Measurements from ENCODE around the gene CAPS.

Gene CAPS

DNA sequence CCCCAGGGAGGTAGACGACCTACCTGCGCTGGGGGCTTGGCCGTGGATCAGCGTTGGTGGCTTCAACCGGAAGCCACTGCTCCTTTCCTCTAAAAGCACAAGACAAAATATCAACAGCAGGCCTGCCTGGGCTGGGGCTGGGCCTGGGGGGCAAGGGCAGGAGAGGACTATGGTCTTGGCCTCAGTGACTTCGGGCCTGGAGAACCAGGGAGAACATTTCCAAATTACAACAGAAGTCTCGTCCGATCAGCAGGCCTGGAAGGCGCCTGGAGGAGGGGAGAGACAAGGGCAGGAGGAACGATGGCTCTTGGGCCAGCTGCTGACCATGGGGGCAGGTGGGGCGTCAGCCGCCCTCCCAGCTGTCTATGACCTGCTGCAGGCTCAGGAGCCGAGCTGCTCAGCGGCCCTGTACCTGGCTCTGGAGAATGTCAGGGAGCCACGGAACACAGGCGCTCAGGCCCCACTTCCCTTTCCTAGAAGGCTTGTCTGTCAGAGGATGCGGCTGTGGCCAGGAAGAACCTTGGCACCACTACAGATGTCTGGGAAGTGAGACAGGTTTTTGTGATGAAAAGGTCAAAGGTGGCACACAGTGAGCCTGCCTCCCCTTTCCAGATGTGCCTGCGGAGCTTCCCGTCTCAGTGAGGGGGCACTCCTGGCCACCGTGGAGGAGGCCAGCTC lies 19.5 kb downstream of the CAPS start:
- ATAC-seq, result no peak
- TF ChIP-seq PPARA (CRISPR knock-in tag; IDR thresholded peaks at IDR 0.05; ENCODE audit: borderline replicate concordance) (no peak), ZNF565 (CRISPR knock-in tag; conservative IDR thresholded peaks at IDR 0.05; ENCODE audit: low read depth) (no peak), ZFP30 (CRISPR knock-in tag; IDR thresholded peaks at IDR 0.05) (no peak), ZNF70 (CRISPR knock-in tag; IDR thresholded peaks at IDR 0.05) (no peak), ZNF8 (CRISPR knock-in tag; IDR thresholded peaks at IDR 0.05) (no peak), ARNTL (CRISPR knock-in tag; IDR thresholded peaks at IDR 0.05; ENCODE audit: borderline replicate concordance, low read depth) (no peak), SNAI2 (CRISPR knock-in tag; IDR thresholded peaks at IDR 0.05) (no peak), ZC3H10 (CRISPR knock-in tag; IDR thresholded peaks at IDR 0.05) (no peak), ESRRG (CRISPR knock-in tag; IDR thresholded peaks at IDR 0.05) (no peak)
- TF ChIP-seq, protein P1, sequence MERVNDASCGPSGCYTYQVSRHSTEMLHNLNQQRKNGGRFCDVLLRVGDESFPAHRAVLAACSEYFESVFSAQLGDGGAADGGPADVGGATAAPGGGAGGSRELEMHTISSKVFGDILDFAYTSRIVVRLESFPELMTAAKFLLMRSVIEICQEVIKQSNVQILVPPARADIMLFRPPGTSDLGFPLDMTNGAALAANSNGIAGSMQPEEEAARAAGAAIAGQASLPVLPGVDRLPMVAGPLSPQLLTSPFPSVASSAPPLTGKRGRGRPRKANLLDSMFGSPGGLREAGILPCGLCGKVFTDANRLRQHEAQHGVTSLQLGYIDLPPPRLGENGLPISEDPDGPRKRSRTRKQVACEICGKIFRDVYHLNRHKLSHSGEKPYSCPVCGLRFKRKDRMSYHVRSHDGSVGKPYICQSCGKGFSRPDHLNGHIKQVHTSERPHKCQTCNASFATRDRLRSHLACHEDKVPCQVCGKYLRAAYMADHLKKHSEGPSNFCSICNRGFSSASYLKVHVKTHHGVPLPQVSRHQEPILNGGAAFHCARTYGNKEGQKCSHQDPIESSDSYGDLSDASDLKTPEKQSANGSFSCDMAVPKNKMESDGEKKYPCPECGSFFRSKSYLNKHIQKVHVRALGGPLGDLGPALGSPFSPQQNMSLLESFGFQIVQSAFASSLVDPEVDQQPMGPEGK (CRISPR knock-in tag; IDR thresholded peaks at IDR 0.05; ENCODE audit: borderline replicate concordance), result no peak
- TF ChIP-seq, protein P2, sequence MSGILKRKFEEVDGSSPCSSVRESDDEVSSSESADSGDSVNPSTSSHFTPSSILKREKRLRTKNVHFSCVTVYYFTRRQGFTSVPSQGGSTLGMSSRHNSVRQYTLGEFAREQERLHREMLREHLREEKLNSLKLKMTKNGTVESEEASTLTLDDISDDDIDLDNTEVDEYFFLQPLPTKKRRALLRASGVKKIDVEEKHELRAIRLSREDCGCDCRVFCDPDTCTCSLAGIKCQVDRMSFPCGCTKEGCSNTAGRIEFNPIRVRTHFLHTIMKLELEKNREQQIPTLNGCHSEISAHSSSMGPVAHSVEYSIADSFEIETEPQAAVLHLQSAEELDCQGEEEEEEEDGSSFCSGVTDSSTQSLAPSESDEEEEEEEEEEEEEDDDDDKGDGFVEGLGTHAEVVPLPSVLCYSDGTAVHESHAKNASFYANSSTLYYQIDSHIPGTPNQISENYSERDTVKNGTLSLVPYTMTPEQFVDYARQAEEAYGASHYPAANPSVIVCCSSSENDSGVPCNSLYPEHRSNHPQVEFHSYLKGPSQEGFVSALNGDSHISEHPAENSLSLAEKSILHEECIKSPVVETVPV (CRISPR knock-in tag; IDR thresholded peaks at IDR 0.05), result no peak

GRCh38 chr19:5934069-5934401 lies 20.0 kb downstream of the CAPS start:
- ATAC-seq, result no peak
- no peak for TF ChIP-seq CSDC2 (CRISPR knock-in tag; IDR thresholded peaks at IDR 0.05)
- peak; percentile 54; the same call in 1 of the 2 replicates for TF ChIP-seq ZFP3 (CRISPR knock-in tag; IDR thresholded peaks at IDR 0.05)

DNA sequence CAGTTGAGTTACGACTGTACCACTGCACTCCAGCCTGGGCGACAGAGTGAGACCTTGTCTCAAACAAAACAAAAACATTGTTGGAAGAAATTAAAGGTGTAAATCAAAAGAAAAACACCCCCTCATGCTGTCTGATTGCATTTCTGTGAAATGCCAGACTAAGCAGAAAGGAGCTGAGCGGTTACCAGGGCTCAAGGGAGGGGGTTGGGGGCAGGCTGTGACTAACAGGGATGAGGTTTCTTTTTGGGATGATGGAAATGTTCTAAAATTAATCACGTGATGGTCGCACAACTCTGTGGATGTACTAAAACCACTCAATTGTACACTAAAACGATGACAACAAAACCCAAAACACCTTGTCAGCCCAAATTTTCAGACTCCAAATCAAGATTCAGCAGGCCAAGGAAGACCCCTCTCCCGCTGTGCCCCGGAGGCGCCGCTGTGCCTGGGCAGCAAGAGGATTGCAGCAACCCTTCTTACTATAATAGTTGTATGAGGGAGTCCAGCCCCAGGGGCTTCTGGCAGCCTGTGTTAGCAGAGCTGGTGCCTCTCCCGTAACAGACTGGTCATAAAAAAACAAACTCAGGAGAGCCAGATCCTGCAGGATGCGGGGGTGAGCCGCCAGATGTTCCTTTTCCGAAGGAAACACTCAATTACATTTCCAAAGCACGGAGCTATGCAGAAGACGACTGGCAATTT lies 20.9 kb downstream of the CAPS start:
- TF ChIP-seq TSHZ2 (CRISPR knock-in tag; IDR thresholded peaks at IDR 0.05) (no peak), TCF4 (CRISPR knock-in tag; IDR thresholded peaks at IDR 0.05; ENCODE audit: borderline replicate concordance) (peak; percentile 87; the same call in 1 of the 2 replicates)
- TF ChIP-seq, protein P1 (CRISPR knock-in tag; IDR thresholded peaks at IDR 0.05; ENCODE audit: borderline replicate concordance), result no peak
- ATAC-seq, result peak; percentile 60

GRCh38 chr19:5935473-5936291 lies 21.6 kb downstream of the CAPS start:
- peak; percentile 47 for ATAC-seq
- TF ChIP-seq, protein P3, sequence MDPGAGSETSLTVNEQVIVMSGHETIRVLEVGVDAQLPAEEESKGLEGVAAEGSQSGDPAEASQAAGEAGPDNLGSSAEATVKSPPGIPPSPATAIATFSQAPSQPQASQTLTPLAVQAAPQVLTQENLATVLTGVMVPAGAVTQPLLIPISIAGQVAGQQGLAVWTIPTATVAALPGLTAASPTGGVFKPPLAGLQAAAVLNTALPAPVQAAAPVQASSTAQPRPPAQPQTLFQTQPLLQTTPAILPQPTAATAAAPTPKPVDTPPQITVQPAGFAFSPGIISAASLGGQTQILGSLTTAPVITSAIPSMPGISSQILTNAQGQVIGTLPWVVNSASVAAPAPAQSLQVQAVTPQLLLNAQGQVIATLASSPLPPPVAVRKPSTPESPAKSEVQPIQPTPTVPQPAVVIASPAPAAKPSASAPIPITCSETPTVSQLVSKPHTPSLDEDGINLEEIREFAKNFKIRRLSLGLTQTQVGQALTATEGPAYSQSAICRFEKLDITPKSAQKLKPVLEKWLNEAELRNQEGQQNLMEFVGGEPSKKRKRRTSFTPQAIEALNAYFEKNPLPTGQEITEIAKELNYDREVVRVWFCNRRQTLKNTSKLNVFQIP (CRISPR knock-in tag; IDR thresholded peaks at IDR 0.05; ENCODE audit: borderline replicate concordance, low read depth), result no peak
- TF ChIP-seq ZNF8 (CRISPR knock-in tag; IDR thresholded peaks at IDR 0.05) (no peak), ZC3H10 (CRISPR knock-in tag; IDR thresholded peaks at IDR 0.05) (no peak), BACH2 (CRISPR knock-in tag; IDR thresholded peaks at IDR 0.05; ENCODE audit: borderline replicate concordance) (no peak), SNAI2 (CRISPR knock-in tag; IDR thresholded peaks at IDR 0.05) (no peak), ZFP30 (CRISPR knock-in tag; IDR thresholded peaks at IDR 0.05) (no peak), TCF4 (CRISPR knock-in tag; IDR thresholded peaks at IDR 0.05; ENCODE audit: borderline replicate concordance) (no peak)
- TF ChIP-seq, protein P4, sequence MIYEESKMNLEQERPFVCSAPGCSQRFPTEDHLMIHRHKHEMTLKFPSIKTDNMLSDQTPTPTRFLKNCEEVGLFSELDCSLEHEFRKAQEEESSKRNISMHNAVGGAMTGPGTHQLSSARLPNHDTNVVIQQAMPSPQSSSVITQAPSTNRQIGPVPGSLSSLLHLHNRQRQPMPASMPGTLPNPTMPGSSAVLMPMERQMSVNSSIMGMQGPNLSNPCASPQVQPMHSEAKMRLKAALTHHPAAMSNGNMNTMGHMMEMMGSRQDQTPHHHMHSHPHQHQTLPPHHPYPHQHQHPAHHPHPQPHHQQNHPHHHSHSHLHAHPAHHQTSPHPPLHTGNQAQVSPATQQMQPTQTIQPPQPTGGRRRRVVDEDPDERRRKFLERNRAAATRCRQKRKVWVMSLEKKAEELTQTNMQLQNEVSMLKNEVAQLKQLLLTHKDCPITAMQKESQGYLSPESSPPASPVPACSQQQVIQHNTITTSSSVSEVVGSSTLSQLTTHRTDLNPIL (CRISPR knock-in tag; IDR thresholded peaks at IDR 0.05; ENCODE audit: low read depth), result no peak
